KMS-11 (cell line): ENCODE data around the gene NAGPA.
"Not testable (repeated sequence)": the region's sequence is repeated elsewhere in the genome, so short reads cannot be mapped to it uniquely, and the experiment has no call there.

Experiments used
- H2AFZ ChIP-seq: fragments of 200-600 bp; sonication (generic); 2 replicates; pipeline ENCODE4 v1.6.1; 2016; ENCODE audit warnings: antibody characterized with exemption, mixed run types, low read depth
- H3K27ac ChIP-seq: fragments of 200-600 bp; sonication (generic); 2 replicates; pipeline ENCODE4 v1.6.1; 2016; ENCODE audit warnings: mild to moderate bottlenecking, mixed run types
- H3K27me3 ChIP-seq: fragments of 200-600 bp; sonication (generic); 2 replicates; pipeline ENCODE4 v1.6.1; 2017; ENCODE audit warnings: mild to moderate bottlenecking, low read depth, mixed run types, moderate library complexity; ENCODE audit not compliant: insufficient read depth
- H3K36me3 ChIP-seq: fragments of 200-600 bp; sonication (generic); 2 replicates; pipeline ENCODE4 v1.6.1; 2017; ENCODE audit warnings: mild to moderate bottlenecking, mixed run types; ENCODE audit not compliant: insufficient read depth
- H3K4me1 ChIP-seq: fragments of 200-600 bp; sonication (generic); 2 replicates; pipeline ENCODE4 v1.6.1; 2016; ENCODE audit warnings: mild to moderate bottlenecking, low read depth, mixed run types; ENCODE audit not compliant: poor library complexity, severe bottlenecking
- H3K4me2 ChIP-seq: fragments of 200-600 bp; sonication (generic); 2 replicates; pipeline ENCODE4 v1.7.0; 2016; ENCODE audit warnings: mild to moderate bottlenecking, mixed run types
- H3K4me3 ChIP-seq: fragments of 200-600 bp; sonication (generic); IDR thresholded peaks from 2 replicates; pipeline ENCODE4 v1.6.1; 2017; ENCODE audit warnings: low read depth, low read length, mixed read lengths; ENCODE audit not compliant: insufficient read depth
- H3K79me2 ChIP-seq: fragments of 200-600 bp; sonication (generic); 2 replicates; pipeline ENCODE4 v1.6.1; 2016; ENCODE audit warnings: low read depth, mixed run types; ENCODE audit not compliant: insufficient read depth
- H3K9ac ChIP-seq: fragments of 200-600 bp; sonication (generic); 2 replicates; pipeline ENCODE4 v1.6.1; 2016; ENCODE audit warnings: mild to moderate bottlenecking, mixed run types
- H4K20me1 ChIP-seq: fragments of 200-600 bp; sonication (generic); 2 replicates; pipeline ENCODE4 v1.6.1; 2016; ENCODE audit warnings: mild to moderate bottlenecking, mixed run types; ENCODE audit not compliant: insufficient read depth
- CTCF ChIP-seq: fragments of 200-600 bp; sonication (generic); conservative IDR thresholded peaks from 2 replicates; pipeline ENCODE4 v1.6.1; 2017; ENCODE audit warnings: low read depth, mild to moderate bottlenecking, antibody characterized with exemption, low read length, moderate library complexity, mixed read lengths

Gene NAGPA, protein sequence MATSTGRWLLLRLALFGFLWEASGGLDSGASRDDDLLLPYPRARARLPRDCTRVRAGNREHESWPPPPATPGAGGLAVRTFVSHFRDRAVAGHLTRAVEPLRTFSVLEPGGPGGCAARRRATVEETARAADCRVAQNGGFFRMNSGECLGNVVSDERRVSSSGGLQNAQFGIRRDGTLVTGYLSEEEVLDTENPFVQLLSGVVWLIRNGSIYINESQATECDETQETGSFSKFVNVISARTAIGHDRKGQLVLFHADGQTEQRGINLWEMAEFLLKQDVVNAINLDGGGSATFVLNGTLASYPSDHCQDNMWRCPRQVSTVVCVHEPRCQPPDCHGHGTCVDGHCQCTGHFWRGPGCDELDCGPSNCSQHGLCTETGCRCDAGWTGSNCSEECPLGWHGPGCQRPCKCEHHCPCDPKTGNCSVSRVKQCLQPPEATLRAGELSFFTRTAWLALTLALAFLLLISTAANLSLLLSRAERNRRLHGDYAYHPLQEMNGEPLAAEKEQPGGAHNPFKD

DNA sequence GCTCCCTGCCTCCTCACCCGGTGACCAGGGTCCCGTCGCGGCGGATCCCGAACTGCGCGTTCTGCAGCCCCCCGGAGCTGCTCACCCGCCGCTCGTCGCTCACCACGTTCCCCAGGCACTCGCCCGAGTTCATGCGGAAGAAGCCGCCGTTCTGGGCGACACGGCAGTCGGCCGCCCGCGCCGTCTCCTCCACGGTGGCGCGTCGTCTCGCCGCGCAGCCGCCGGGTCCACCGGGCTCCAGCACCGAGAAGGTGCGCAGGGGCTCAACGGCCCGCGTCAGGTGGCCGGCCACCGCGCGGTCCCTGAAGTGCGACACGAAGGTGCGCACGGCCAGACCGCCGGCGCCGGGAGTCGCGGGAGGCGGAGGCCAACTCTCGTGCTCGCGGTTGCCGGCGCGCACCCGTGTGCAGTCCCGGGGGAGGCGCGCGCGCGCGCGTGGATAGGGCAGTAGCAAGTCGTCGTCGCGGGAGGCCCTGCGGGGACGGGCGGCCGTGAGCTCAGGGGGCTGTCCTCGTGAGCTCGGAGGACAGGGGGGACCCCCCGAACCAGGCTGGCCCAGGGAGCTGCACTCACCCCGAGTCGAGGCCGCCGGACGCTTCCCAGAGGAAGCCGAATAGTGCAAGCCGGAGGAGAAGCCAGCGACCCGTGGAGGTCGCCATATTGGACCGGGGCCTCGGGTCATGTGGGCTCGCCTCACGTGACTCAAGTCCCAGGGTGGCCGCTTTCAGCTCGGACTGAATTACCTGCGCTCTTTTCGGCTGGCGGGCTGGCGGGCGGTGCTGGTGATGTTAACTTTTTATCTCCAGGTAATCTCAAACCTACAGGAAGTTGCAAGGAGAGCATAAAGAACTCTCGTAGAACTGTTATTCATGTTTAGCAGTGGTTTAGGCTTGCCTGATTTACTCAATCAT is at the start of gene NAGPA:
NAGPA (minus strand) TSS at position 680 of the 911 bp plus-strand sequence; CDS start at position 659, 21 bp downstream.
- Histone ChIP-seq H3K9ac (peak within 1 kb of the TSS; percentile 73; the same call in 1 of the 2 replicates), H3K36me3 (no peaks in the 10 kb centered on the region), H4K20me1 (no peaks in the 10 kb centered on the region), H2AFZ (peak within 1 kb of the TSS; percentile 98), H3K4me2 (peak within 1 kb of the TSS; percentile 99), H3K79me2 (no peaks in the 10 kb centered on the region), H3K27me3 (no peaks in the 10 kb centered on the region), H3K4me1 (peaks cover 20% of the 10 kb centered on the region), H3K4me3 (peak within 1 kb of the TSS; percentile 41), H3K27ac (no peak within 1 kb of the TSS)
- no peak for TF ChIP-seq CTCF

DNA sequence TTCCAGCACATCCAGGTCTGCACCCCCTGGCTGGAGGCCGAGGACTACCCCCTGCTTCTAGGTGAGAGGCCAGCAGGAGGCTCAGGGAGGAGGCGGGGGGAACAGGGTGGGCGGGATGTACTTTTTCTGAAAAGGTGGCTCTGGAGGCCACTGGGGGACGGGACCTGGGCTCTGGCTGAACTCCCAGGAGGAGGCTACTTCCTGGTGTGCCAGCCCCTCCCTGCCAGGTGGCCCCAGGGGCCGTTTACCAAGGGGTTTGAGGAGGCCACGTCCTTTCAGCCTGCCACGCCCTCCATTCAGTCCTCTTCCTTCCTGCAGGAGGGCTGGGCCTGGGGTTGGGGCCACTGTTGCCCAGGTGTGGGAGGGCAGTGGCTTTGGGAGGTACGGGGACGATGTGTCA is 47.3 kb upstream of the NAGPA start:
- H3K36me3 ChIP-seq, H3K4me3 ChIP-seq, H3K9ac ChIP-seq, H4K20me1 ChIP-seq, H2AFZ ChIP-seq, H3K79me2 ChIP-seq, H3K4me2 ChIP-seq, H3K27ac ChIP-seq, H3K27me3 ChIP-seq: not testable (repeated sequence)
- H3K4me1 ChIP-seq = peaks cover 13% of the 10 kb centered on the region

GRCh38 chr16:5080461-5080860 is 46.7 kb upstream of the NAGPA start:
- H3K27me3 ChIP-seq, H3K79me2 ChIP-seq, H3K4me3 ChIP-seq, H4K20me1 ChIP-seq, H3K9ac ChIP-seq, H3K36me3 ChIP-seq, H2AFZ ChIP-seq, H3K27ac ChIP-seq, H3K4me2 ChIP-seq: not testable (repeated sequence)
- peaks cover 13% of the 10 kb centered on the region for H3K4me1 ChIP-seq

DNA sequence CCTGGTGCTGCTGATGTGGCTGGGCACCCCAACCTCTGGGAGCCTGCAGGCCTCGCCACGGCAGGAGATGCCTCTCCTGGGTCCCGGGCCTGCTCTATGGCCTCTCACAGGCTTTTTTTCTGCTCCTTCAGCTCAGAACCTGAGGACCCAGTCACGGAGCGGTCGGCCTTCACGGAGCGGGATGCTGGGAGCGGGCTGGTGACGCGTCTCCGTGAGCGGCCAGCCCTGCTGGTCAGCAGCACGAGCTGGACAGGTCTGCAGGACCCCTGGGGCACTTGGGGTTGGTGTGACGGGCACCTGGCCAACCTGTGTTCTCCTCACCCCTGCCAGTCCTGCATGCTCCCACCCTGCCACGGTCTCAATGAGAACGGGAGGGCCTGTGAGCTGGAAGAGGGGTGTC is 44.9 kb upstream of the NAGPA start:
- H3K4me2 ChIP-seq = no peak overlapping the region
- TF ChIP-seq CTCF = no peak
- no peak overlapping the region for H3K27ac ChIP-seq
- H3K4me3 ChIP-seq = no peak overlapping the region
- no peak overlapping the region for H2AFZ ChIP-seq
- peaks cover 5% of the 10 kb centered on the region; the same call in 1 of the 2 replicates for H3K79me2 ChIP-seq
- no peaks in the 10 kb centered on the region for H3K36me3 ChIP-seq
- no peaks in the 10 kb centered on the region for H4K20me1 ChIP-seq
- H3K4me1 ChIP-seq = peaks cover 13% of the 10 kb centered on the region
- H3K27me3 ChIP-seq = no peaks in the 10 kb centered on the region
- no peak overlapping the region for H3K9ac ChIP-seq

DNA sequence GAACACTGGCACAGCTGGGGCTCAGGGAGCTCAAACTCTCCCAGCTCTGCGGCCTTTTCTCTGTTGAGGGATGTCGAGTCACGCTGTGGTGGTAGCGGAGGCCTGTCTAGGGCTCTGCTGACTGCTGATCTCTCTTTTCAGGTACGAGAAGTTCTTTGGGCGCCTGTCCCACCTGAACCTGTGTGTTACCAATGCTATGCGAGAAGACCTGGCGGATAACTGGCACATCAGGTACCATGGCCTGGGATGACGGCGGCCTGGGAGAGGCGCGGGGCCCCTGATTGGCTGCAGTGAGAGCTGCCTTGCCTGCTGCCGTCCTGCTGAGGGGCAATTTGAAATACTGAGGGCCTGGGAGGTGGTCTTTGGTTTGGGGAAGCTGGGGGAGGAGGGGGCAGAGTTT is 43.6 kb upstream of the NAGPA start:
- H3K36me3 ChIP-seq = no peaks in the 10 kb centered on the region
- H3K4me1 ChIP-seq = peaks cover 21% of the 10 kb centered on the region
- no peak overlapping the region for H3K27ac ChIP-seq
- H2AFZ ChIP-seq = no peak overlapping the region
- H4K20me1 ChIP-seq = no peaks in the 10 kb centered on the region
- no peaks in the 10 kb centered on the region for H3K27me3 ChIP-seq
- no peak overlapping the region for H3K9ac ChIP-seq
- TF ChIP-seq CTCF = no peak
- H3K79me2 ChIP-seq = peaks cover 18% of the 10 kb centered on the region
- H3K4me3 ChIP-seq = no peak overlapping the region
- no peak overlapping the region for H3K4me2 ChIP-seq
